Upper lobe of right lung (tissue), 1 donor: Measurements from ENCODE around the gene PTPRU. TPM values are rescaled to one million over a fixed set of nuclear protein-coding genes. Genes with fewer than 3 reads are reported as not detected.
A peak's percentile ranks its signal among the peaks of the same experiment; 100 is the strongest.

Experiments
- ATAC-seq: fragments of 200-7000 bp; cut with Tn5 transposase; one replicate; pipeline ENCODE4 v1.9.1; 2020; ENCODE audit warnings: mild to moderate bottlenecking, moderate library complexity
- DNase-seq: peaks from one replicate; pipeline ENCODE4 v3.0.0-alpha.2; 2020
- H3K27ac ChIP-seq: fragments of 200-600 bp; one replicate; pipeline ENCODE4 v1.8.0; 2022
- H3K27me3 ChIP-seq: fragments of 200-600 bp; one replicate; pipeline ENCODE4 v1.8.0; 2022; ENCODE audit warnings: mild to moderate bottlenecking
- H3K36me3 ChIP-seq: fragments of 200-600 bp; one replicate; pipeline ENCODE4 v1.8.0; 2022
- H3K4me1 ChIP-seq: fragments of 200-600 bp; one replicate; pipeline ENCODE4 v1.8.0; 2022
- H3K4me3 ChIP-seq: fragments of 200-600 bp; one replicate; pipeline ENCODE4 v1.8.0; 2022; ENCODE audit warnings: mild to moderate bottlenecking
- H3K9me3 ChIP-seq: fragments of 200-600 bp; one replicate; pipeline ENCODE4 v1.8.0; 2022
- CTCF ChIP-seq: fragments of 200-600 bp; IDR thresholded peaks from one replicate; pipeline ENCODE4 v1.8.0; 2022; ENCODE audit warnings: antibody characterized with exemption
- intact Hi-C: fragments of 100-400 bp; cut with DNase I; formaldehyde crosslinking; loops from one replicate; pipeline ENCODE4 v1.11.0; 2022
- total RNA-seq: library from RNA; stranded (reverse); fragmentation: NEBNext Ultra II Directional; extraction: Animal tissue kit (Norgen Biotek cat#: 25700); gene quantifications from one replicate; pipeline ENCODE4 v1.2.1, GENCODE V29; 2021
- donor health status: DM: no; HTN: yes; CAD: no; lungs with severe emphysema.

PTPRU gene
- total RNA-seq, 1 donor from 2014 or later, result 45.5 TPM

GRCh38 chr1:29222686-29223085, 13.6 kb upstream of the PTPRU start:
- intact Hi-C loops, result no loop called here

GRCh38 chr1:29223521-29223920, 12.8 kb upstream of the PTPRU start:
- Histone ChIP-seq H3K27me3 (no peaks in the 10 kb centered on the region), H3K4me3 (no peak overlapping the region), H3K9me3 (no peaks in the 10 kb centered on the region), H3K27ac (no peak overlapping the region), H3K4me1 (no peaks in the 10 kb centered on the region), H3K36me3 (peaks cover 24% of the 10 kb centered on the region)
- no peak for DNase-seq
- intact Hi-C loops, result no loop called here
- ATAC-seq, result no peak
- TF ChIP-seq CTCF, result no peak

More at GRCh38 chr1:29222686-29223085, 13.6 kb upstream of the PTPRU start:
- DNase-seq (no peak), ATAC-seq (no peak)
- Histone ChIP-seq H3K27ac (no peak overlapping the region), H3K27me3 (no peaks in the 10 kb centered on the region), H3K9me3 (no peaks in the 10 kb centered on the region), H3K4me1 (no peaks in the 10 kb centered on the region), H3K4me3 (no peak overlapping the region), H3K36me3 (peaks cover 24% of the 10 kb centered on the region)
- TF ChIP-seq CTCF, result no peak

GRCh38 chr1:29224356-29224837, 11.9 kb upstream of the PTPRU start:
- H3K36me3 ChIP-seq, result peaks cover 24% of the 10 kb centered on the region
- intact Hi-C loops, result no loop called here
- no peak overlapping the region for H3K27ac ChIP-seq
- no peak for ATAC-seq
- H3K9me3 ChIP-seq, result no peaks in the 10 kb centered on the region
- TF ChIP-seq CTCF, result no peak
- no peak overlapping the region for H3K4me3 ChIP-seq
- no peaks in the 10 kb centered on the region for H3K27me3 ChIP-seq
- H3K4me1 ChIP-seq, result no peaks in the 10 kb centered on the region
- DNase-seq, result no peak

GRCh38 chr1:29225361-29225760, 11.0 kb upstream of the PTPRU start:
- Histone ChIP-seq H3K4me1 (no peaks in the 10 kb centered on the region), H3K36me3 (peaks cover 15% of the 10 kb centered on the region), H3K27me3 (no peaks in the 10 kb centered on the region), H3K4me3 (no peak overlapping the region), H3K9me3 (no peaks in the 10 kb centered on the region), H3K27ac (no peak overlapping the region)
- intact Hi-C loops, result no loop called here
- DNase-seq, result no peak
- no peak for ATAC-seq
- TF ChIP-seq CTCF, result no peak

- no peaks in the 10 kb centered on the region for H3K27me3 ChIP-seq
- DNase-seq (no peak), ATAC-seq (no peak)
- intact Hi-C loops, result no loop called here
- H3K9me3 ChIP-seq, result no peaks in the 10 kb centered on the region
- no peak for TF ChIP-seq CTCF
- peaks cover 10% of the 10 kb centered on the region for H3K36me3 ChIP-seq
- no peaks in the 10 kb centered on the region for H3K4me1 ChIP-seq
- H3K27ac ChIP-seq, result no peak overlapping the region
- H3K4me3 ChIP-seq, result no peak overlapping the region
Observed at GRCh38 chr1:29227511-29227910, 8.8 kb upstream of the PTPRU start.

- TF ChIP-seq CTCF, result no peak
- H3K27me3 ChIP-seq, result no peaks in the 10 kb centered on the region
- ATAC-seq (no peak), DNase-seq (no peak)
- H3K36me3 ChIP-seq, result no peaks in the 10 kb centered on the region
- no peaks in the 10 kb centered on the region for H3K4me1 ChIP-seq
- peak overlapping the region; percentile 80 for H3K27ac ChIP-seq
- no peaks in the 10 kb centered on the region for H3K9me3 ChIP-seq
- intact Hi-C loops, result no loop called here
- H3K4me3 ChIP-seq, result peak overlapping the region; percentile 88
Observed at GRCh38 chr1:29230204-29230552, 6.1 kb upstream of the PTPRU start.
